ENCODE measurements around the gene ROS1.

ROS1 gene

DNA sequence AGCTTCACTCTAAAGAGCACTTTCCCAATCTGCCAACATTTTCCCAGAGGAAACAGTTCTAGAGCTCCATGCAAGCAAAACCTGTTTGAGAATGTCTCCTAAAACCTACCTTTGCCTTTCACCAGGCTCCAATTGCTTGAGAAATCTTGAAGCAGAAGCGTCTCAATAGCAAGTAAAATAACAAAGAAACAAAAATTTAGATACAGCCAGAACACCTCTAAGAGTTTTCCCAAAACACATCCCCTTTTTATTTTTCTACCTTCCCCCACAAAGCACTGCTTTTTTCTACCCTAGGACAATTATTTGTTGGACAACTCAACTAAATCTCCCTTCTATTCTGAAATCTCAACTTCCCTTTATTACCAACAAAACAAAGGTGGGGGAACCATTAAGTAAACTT lies 156.8 kb downstream of the ROS1 start:
- TF ChIP-seq CTCF (IDR thresholded peaks at IDR 0.05): no peak

DNA sequence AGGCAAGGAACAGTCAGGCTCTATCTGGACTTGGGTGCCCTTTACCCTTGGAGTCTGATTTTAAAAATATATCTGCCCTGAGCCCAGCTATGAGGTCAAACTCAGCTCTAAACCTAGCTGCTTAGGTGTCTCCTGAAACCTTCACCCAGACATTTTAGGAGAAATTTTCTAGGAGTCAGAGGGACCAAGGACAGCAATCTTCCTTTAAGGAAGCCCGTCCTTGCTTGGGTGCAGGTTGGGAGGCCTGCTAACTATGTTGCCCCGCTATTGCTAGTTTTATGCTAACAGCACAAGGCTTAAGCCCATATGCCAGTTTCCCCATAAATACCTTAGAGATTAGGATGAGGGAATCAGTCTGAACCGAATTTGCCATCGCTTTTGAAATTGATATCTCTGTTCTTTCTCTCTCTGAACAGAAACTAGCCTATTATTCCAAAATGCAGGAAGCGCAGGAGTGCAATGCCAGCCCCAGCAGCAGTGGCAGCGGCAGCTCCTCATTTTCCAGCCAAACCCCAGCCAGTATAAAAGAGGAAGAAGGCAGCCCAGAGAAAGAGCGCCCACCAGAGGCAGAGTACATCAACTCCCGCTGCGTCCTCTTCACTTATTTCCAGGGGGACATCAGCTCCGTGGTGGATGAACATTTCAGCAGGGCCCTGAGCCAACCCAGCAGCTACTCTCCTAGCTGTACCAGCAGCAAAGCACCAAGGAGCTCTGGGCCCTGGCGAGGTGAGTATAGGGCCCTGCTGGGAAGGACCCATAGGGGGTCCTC lies 157.8 kb downstream of the ROS1 start:
- TF ChIP-seq CTCF (IDR thresholded peaks at IDR 0.05): no peak

DNA sequence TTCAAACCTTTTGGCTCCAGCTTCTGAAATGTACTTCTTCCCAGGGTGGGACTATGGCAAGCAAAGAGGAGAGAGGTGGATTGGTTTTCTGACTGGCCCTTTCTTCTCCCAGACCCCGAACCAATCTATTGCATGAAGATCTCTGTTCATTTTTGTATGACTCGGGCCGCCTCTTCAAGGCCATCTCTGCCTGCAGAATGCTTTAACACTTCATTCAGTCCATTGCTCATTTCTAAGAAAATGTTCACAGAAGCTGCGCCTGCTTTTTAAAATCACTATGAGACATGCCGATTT lies 158.7 kb downstream of the ROS1 start:
- TF ChIP-seq CTCF (IDR thresholded peaks at IDR 0.05): no peak

- no peak for TF ChIP-seq CTCF (IDR thresholded peaks at IDR 0.05)
Measured at GRCh38 chr6:117266257-117267053, 159.3 kb downstream of the ROS1 start.

- no peak for TF ChIP-seq CTCF (IDR thresholded peaks at IDR 0.05)
Measured at GRCh38 chr6:117265410-117266256, 160.1 kb downstream of the ROS1 start, which contains the start of gene VGLL2. TSS of gene VGLL2 (plus strand) at chr6:117265558. CDS start at chr6:117265764, 206 bp downstream.

- TF ChIP-seq CTCF (IDR thresholded peaks at IDR 0.05): no peak
Measured at GRCh38 chr6:117264692-117265409, 160.9 kb downstream of the ROS1 start.

DNA sequence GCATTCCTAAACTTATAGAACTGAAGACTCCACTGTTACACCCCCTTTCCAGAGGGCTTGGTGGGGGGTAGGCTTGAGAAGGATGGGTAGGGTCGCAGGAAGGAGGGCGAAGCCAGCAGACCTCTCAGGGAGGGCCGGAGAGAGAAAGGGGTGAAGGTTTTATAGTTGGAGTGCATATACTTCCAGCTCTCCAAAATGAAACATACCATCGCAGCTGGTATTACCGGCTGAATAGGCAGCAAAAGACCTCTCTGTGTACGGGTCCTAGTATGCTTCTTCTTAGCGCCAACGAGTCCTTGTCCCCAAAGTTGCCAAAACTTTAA lies 161.4 kb downstream of the ROS1 start:
- no peak for TF ChIP-seq CTCF (IDR thresholded peaks at IDR 0.05)

All from LNCAP (cell line).